Rectal smooth muscle tissue (tissue), 1 donor: ENCODE results near the gene CACNA2D3.

Experiments
- H3K27ac ChIP-seq: one replicate; pipeline ENCODE4 v1.7.0; 2013; ENCODE audit warnings: low read depth, low read length, inconsistent platforms
- H3K27me3 ChIP-seq: one replicate; pipeline ENCODE4 v1.7.0; 2013; ENCODE audit warnings: low read length; ENCODE audit not compliant: control insufficient read depth, insufficient read depth
- H3K36me3 ChIP-seq: one replicate; pipeline ENCODE4 v1.7.0; 2013; ENCODE audit warnings: low read length; ENCODE audit not compliant: control insufficient read depth, insufficient read depth
- H3K4me1 ChIP-seq: one replicate; pipeline ENCODE4 v1.7.0; 2013; ENCODE audit warnings: low read length; ENCODE audit not compliant: control insufficient read depth, insufficient read depth
- H3K4me3 ChIP-seq: one replicate; pipeline ENCODE4 v1.7.0; 2013; ENCODE audit warnings: low read length
- H3K9ac ChIP-seq: one replicate; pipeline ENCODE4 v1.7.0; 2013; ENCODE audit warnings: low read length

Gene CACNA2D3

DNA sequence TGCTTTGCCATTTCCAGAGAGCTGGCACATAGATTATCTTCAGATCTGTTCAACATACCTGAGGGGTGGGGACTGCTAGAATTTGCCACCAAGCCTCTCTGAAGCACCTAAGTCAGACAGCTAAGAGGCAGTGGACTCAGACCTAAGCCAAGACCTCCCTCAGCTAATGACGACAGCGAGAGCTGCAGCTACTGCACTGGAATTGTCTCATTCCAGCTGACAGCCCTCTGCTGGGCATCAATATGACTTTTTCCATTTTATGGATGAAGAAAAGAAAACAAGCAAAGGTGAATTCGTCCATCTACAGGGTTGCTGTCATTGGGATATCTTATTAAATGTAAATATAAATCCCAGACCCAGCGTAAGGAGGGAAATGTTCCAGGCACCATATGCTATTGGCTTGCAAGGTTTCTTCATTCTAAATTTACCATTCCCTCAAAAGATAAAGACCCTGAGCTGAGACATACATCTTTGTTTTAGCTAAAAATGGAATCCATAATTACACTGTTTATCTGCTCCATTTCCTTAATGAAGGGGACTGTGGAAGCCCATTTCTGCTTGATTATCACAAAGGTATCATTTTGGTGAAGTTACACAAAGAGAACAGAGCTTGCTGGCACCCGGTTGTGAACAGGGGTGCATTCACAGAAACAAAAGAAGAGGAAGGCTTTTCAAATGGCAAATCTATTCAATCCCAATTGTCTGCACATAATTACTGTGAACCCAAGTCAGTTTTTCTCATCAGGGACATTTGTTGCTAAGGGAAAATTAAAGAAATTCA is 891.0 kb downstream of the CACNA2D3 start:
- H3K4me1 ChIP-seq = no peaks in the 10 kb centered on the region
- no peak overlapping the region for H3K27ac ChIP-seq
- H3K4me3 ChIP-seq = no peak overlapping the region

DNA sequence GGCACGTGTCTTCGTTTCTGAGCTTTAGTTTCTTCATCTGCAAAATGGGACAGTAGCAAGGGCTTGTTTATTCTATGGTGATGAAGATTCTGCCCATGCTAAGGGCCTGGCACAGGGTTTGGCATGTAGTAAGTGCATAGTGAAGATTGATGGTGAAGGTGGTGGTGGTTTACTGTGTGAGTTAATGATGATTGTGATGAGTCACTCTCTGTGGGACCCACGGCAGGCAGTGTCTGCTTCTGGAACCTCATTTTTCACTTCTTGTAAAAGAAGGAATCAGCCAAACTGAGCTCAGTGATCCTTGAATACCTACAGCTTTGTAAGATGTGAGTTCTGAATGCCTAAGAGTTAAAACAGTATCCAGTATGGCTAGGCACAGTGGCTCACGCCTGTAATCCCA is 891.7 kb downstream of the CACNA2D3 start:
- Histone ChIP-seq H3K36me3 (no peaks in the 10 kb centered on the region), H3K9ac (no peak overlapping the region)

More for the DNA sequence above, 891.0 kb downstream of the CACNA2D3 start:
- Histone ChIP-seq H3K9ac (no peak overlapping the region), H3K27me3 (no peaks in the 10 kb centered on the region), H3K36me3 (no peaks in the 10 kb centered on the region)

DNA sequence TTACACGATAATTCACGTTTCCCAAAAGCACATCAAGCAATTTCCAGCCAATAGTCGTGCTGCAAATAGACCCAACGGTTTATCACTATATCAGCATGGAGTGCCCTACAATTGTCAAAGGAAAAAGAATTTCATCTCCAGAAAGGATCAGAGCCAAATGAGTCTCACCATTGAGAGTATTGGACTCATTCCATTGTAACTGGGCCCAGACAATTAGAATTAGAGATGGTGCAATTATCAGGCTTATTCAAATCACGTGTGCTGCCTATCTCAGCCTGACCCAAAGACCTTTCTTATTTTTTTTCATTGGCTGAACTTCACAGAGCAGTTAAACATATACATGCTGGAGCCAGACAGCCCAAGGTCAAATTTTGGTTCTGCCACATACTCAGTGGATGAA is 892.6 kb downstream of the CACNA2D3 start:
- H3K9ac ChIP-seq = no peak overlapping the region
- H3K4me3 ChIP-seq = no peak overlapping the region
- no peaks in the 10 kb centered on the region for H3K36me3 ChIP-seq

More for the DNA sequence above, 891.7 kb downstream of the CACNA2D3 start:
- Histone ChIP-seq H3K4me1 (no peaks in the 10 kb centered on the region), H3K27ac (no peak overlapping the region), H3K27me3 (no peaks in the 10 kb centered on the region), H3K4me3 (no peak overlapping the region)

DNA sequence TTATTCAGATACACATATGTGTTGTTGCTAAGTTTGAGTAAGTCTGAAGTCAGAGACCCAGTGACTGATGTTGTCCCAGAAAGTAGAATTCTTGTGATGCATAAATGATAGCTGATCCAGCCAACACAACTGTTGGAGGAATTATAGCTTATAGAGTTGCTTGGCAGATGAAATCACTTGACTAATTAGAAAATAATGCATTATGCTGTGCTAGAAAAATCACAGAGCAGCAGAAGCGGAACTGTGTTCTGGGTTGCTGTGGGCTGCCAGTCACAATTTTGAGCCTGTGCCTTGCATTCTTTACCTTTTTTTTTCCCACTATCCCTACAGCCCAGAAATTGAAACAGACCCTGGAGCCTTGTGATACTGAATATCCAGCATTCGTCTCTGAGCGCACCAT is 895.5 kb downstream of the CACNA2D3 start:
- Histone ChIP-seq H3K27ac (no peak overlapping the region), H3K4me3 (no peak overlapping the region), H3K27me3 (no peaks in the 10 kb centered on the region), H3K9ac (no peak overlapping the region), H3K4me1 (no peaks in the 10 kb centered on the region), H3K36me3 (no peaks in the 10 kb centered on the region)

More for the DNA sequence above, 892.6 kb downstream of the CACNA2D3 start:
- no peaks in the 10 kb centered on the region for H3K27me3 ChIP-seq
- H3K4me1 ChIP-seq = no peaks in the 10 kb centered on the region
- no peak overlapping the region for H3K27ac ChIP-seq

DNA sequence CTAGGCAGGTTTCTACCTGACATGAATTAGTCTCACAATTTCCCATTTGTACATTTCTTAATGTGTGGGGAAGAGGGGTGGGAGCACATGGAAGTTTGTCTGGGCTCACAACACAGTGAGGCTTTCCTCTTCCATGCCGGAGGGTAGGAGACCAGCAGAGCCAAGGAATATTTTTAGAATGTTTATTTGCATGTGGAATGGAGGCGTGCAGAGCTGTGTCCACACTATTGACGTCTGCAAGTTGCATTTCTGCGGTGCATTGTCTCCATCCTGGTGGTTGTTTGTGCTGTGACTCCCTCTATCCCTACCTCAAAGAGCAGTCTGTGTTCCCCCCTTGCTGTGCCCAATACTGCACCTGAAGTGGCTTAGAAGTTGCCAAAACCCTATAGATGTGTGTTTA is 908.6 kb downstream of the CACNA2D3 start:
- Histone ChIP-seq H3K4me3 (no peak overlapping the region), H3K4me1 (no peaks in the 10 kb centered on the region), H3K27me3 (no peaks in the 10 kb centered on the region)

DNA sequence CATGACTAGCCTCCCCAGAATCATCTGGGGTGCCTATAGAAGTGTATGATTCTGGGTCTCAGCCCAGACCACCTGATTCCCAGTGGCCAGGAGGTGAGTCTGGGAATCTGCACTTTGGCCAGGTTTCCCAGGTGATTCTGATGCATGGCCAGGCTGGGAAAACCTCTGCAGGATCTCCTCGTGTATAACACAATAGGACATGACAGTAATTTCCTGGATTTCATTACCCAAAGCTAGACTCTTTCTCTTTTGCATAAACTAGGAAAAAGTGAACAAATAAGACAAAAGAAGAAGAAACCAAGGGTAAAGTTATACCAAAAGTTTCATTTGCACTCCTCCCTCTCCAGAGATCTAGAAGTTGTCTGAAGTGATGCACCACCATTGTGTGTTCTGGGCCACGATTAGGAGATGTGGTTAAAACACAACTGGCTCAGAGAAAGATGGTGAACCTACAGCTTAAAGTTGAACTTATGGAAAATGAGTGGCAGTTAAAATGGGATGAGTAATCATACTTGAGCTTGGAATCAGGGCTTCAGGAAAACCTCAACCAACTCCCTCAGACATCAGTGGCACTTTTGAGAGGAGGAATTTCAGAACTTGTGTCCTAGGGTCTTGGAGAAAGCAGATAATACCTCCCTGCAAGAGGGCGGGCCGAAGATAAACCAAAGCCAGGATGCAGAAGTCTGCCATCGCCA is 914.7 kb downstream of the CACNA2D3 start:
- H3K27ac ChIP-seq = no peak overlapping the region
- no peaks in the 10 kb centered on the region for H3K27me3 ChIP-seq
- no peak overlapping the region for H3K4me3 ChIP-seq
- H3K4me1 ChIP-seq = no peaks in the 10 kb centered on the region
- no peak overlapping the region for H3K9ac ChIP-seq
- no peaks in the 10 kb centered on the region for H3K36me3 ChIP-seq

More for the DNA sequence above, 908.6 kb downstream of the CACNA2D3 start:
- Histone ChIP-seq H3K9ac (no peak overlapping the region), H3K27ac (no peak overlapping the region), H3K36me3 (no peaks in the 10 kb centered on the region)

DNA sequence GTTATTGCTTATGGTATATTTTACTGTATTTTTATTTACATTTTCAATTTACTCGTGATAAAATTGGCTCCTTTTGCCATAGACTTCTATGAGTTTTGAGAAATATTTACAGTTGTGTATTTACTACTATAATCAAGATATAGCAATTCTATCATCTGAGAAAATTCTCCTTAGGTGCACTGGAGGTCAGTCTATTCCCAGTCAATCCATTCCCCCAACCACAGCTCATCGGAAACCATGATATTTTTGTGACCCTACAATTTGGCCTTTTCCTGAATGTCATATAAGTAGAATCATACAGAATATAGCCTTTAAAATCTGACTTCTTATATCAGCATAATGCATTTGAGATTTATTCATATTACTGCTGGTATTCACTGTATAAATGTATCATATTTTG is 920.2 kb downstream of the CACNA2D3 start:
- no peaks in the 10 kb centered on the region for H3K4me1 ChIP-seq
- no peaks in the 10 kb centered on the region for H3K27me3 ChIP-seq
- H3K27ac ChIP-seq = no peak overlapping the region
- no peak overlapping the region for H3K4me3 ChIP-seq
- no peak overlapping the region for H3K9ac ChIP-seq
- no peaks in the 10 kb centered on the region for H3K36me3 ChIP-seq

DNA sequence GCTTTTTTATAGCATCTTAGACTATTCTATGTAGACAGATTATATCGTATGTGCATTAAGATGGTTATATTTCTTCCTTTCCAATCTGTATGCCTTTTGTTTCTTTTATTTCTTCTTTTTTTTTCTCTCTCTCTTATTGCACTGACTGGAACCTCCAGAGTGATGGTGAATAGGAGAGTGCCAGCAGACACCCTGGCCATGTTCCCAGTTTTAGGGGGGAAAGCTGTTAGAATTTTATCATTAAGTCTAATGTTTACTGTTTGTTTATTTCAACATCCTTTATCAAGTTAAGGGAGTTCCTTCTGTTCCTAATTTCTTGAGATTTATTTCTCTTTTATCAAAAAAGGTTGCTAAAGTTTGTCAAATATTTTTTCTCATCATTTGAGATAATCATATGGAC is 922.1 kb downstream of the CACNA2D3 start:
- no peak overlapping the region for H3K27ac ChIP-seq
- H3K4me3 ChIP-seq = no peak overlapping the region
- no peaks in the 10 kb centered on the region for H3K36me3 ChIP-seq
- H3K4me1 ChIP-seq = no peaks in the 10 kb centered on the region
- H3K27me3 ChIP-seq = no peaks in the 10 kb centered on the region
- H3K9ac ChIP-seq = no peak overlapping the region

DNA sequence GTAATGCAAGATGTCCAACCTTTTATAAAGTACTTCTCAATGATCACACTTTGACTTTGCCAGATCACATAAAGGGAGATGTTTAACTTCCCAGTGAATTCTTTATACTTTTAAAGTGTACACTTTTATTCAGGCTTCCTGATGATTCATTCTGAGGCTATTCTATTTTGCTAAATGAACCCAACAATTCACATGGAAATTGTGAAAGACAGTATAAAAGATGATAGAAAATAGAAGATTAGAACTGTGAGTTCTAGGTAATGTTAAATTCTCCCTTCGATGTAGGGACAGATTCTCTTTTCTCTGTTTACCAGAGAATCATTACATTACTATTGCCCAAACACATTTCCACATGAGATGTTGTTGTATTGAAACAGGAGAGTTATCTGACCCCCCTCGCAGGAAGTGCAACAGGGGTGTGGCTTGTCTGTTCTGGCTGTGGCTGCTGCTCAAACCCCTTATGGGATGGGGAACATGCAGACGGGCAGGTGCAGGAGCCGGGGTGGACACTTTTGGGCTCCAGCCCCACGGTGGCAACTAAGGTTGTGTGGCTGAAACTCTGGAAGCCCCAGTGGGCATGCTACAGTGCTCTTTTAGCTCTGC is 936.8 kb downstream of the CACNA2D3 start:
- Histone ChIP-seq H3K4me1 (no peaks in the 10 kb centered on the region), H3K27ac (no peak overlapping the region), H3K36me3 (no peaks in the 10 kb centered on the region), H3K4me3 (no peak overlapping the region), H3K27me3 (no peaks in the 10 kb centered on the region), H3K9ac (no peak overlapping the region)

DNA sequence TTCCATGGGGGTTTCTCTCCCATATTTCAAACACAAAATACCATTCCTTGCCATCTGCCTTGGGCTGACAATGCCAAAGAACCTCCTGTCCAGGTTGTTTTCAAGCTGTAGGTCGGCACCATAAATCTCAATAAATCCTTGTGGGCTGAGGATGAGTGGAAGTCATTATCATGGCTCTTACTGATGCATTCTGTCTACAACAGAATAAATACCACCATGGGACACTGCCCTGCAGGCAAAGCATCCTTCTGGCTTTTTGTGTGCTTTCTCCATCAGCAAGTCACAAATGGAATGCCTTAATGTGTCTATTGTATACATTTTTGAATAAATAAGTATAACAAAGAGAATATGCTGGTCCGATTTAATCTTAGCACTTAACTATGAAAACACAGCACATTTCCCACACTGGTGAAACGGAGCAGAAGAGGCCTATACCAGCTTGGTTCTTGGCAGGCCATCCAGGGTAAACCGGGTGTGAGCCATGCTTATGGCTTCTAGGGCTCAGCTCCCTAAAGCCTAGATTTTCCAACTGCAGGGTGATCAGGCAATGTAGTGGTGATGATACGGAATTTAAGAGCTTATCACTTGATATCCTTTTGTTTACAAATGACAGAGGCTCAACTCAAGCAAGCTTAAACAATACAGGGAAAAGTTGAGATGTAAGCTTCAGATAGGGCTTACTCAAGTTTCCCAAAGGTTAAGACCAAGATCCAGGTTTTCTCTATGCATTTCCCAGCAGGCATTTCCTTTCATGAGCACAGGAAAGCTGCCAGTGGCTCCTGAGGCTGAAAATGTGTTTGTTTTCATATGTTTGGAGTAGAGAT is 938.8 kb downstream of the CACNA2D3 start:
- Histone ChIP-seq H3K27me3 (no peaks in the 10 kb centered on the region), H3K27ac (no peak overlapping the region), H3K4me3 (no peak overlapping the region), H3K36me3 (no peaks in the 10 kb centered on the region), H3K9ac (no peak overlapping the region), H3K4me1 (no peaks in the 10 kb centered on the region)

DNA sequence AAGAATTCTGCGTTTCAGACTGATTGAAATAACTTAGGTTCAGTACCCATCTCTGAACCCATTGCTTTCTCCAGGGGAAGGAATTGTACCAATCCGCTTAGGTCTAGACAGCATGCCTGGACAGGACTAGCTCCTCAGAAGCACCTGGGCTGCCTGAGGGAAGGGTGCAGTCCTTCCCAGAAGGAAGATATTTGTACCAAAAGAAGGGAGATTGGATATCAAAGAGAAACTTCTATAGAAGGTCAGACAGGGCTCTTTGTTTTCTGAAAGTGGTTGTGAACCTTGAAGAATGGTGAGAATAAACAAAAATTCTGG is 939.3 kb downstream of the CACNA2D3 start:
- H3K27me3 ChIP-seq = no peaks in the 10 kb centered on the region

DNA sequence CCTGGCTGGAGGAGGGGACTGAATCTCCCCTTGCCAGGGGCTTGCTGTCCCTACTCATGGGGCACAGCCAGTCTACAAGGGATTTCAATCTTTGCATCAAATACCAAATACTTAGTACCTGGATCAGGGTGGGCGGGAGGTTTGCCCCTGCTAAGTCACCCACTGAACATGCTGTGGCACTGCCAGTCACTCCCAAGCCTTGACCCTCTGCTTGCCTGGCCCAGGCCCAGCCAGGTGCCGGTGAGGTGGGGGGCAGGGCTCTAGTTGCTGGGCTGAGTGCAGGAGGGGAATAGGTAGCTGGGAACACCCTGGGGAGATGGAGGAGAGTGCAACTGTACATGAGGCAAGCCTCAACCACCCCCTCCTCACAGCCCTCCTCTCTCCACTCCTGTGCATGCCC is 941.8 kb downstream of the CACNA2D3 start:
- no peak overlapping the region for H3K4me3 ChIP-seq
- no peak overlapping the region for H3K9ac ChIP-seq
- no peaks in the 10 kb centered on the region for H3K36me3 ChIP-seq
- H3K27me3 ChIP-seq = no peaks in the 10 kb centered on the region
- H3K4me1 ChIP-seq = peaks cover 5% of the 10 kb centered on the region
- no peak overlapping the region for H3K27ac ChIP-seq

More for the DNA sequence above, 939.3 kb downstream of the CACNA2D3 start:
- H3K4me1 ChIP-seq = peaks cover under 1% of the 10 kb centered on the region
- H3K36me3 ChIP-seq = no peaks in the 10 kb centered on the region
- no peak overlapping the region for H3K4me3 ChIP-seq
- H3K9ac ChIP-seq = no peak overlapping the region
- H3K27ac ChIP-seq = no peak overlapping the region
